GM23338 (cell line): ENCODE data around the gene MLEC. TPM values are rescaled to one million over a fixed set of nuclear protein-coding genes. Genes with fewer than 3 reads are reported as not detected.

Experiments
- ATAC-seq: fragments of 200-7000 bp; cut with Tn5 transposase; 3 replicates; pipeline ENCODE4 v1.9.1; 2020
- DNase-seq: peaks from one replicate; pipeline ENCODE4 v3.0.0-alpha.2; 2015; ENCODE audit warnings: low spot score
- H2AFZ ChIP-seq: fragments of 200-600 bp; sonication (generic); 2 replicates; pipeline ENCODE4 v1.8.0; 2016; ENCODE audit warnings: antibody characterized with exemption, mild to moderate bottlenecking, moderate library complexity
- H3F3A ChIP-seq: fragments of 200-600 bp; sonication (generic); replicated peaks from 2 replicates; pipeline ENCODE4 v1.8.0; 2017; ENCODE audit warnings: antibody characterized with exemption, mixed run types, low read depth
- H3K27ac ChIP-seq: fragments of 200-600 bp; sonication (generic); 2 replicates; pipeline ENCODE4 v1.6.1; 2016; ENCODE audit warnings: low read depth
- H3K27me3 ChIP-seq: fragments of 200-600 bp; sonication (generic); 2 replicates; pipeline ENCODE4 v1.8.0; 2016; ENCODE audit warnings: mild to moderate bottlenecking, mixed run types, moderate library complexity; ENCODE audit not compliant: insufficient read depth
- H3K36me3 ChIP-seq: fragments of 200-600 bp; sonication (generic); 2 replicates; pipeline ENCODE4 v1.8.0; 2016; ENCODE audit warnings: mild to moderate bottlenecking; ENCODE audit not compliant: insufficient read depth
- H3K4me1 ChIP-seq: fragments of 200-600 bp; sonication (generic); 2 replicates; pipeline ENCODE4 v1.8.0; 2016; ENCODE audit warnings: mild to moderate bottlenecking, moderate library complexity; ENCODE audit not compliant: insufficient read depth
- H3K4me2 ChIP-seq: fragments of 200-600 bp; sonication (generic); 2 replicates; pipeline ENCODE4 v1.7.1; 2017; ENCODE audit warnings: mixed run types
- H3K4me3 ChIP-seq: fragments of 200-600 bp; sonication (generic); 2 replicates; pipeline ENCODE4 v1.6.1; 2016; ENCODE audit warnings: mixed run types
- H3K79me2 ChIP-seq: fragments of 200-600 bp; sonication (generic); replicated peaks from 2 replicates; pipeline ENCODE4 v1.8.0; 2017; ENCODE audit warnings: mild to moderate bottlenecking; ENCODE audit not compliant: insufficient read depth
- H3K9me2 ChIP-seq: fragments of 200-600 bp; sonication (generic); 2 replicates; pipeline ENCODE4 v1.8.0; 2017; ENCODE audit not compliant: insufficient read depth
- H4K20me1 ChIP-seq: fragments of 200-600 bp; sonication (generic); replicated peaks from 2 replicates; pipeline ENCODE4 v1.8.0; 2017; ENCODE audit warnings: mild to moderate bottlenecking; ENCODE audit not compliant: insufficient read depth
- H3K27ac Mint-ChIP-seq: 2 replicates; pipeline ENCODE4 v1.8.0; 2020; ENCODE audit warnings: inconsistent platforms, mild to moderate bottlenecking, moderate library complexity, mixed read lengths
- H3K27me3 Mint-ChIP-seq: 3 replicates; pipeline ENCODE4 v1.8.0; 2022; ENCODE audit warnings: low read depth, mild to moderate bottlenecking, moderate library complexity, mixed read lengths, inconsistent platforms; ENCODE audit not compliant: insufficient read depth, poor library complexity
- H3K36me3 Mint-ChIP-seq: 3 replicates; pipeline ENCODE4 v1.8.0; 2021; ENCODE audit warnings: low read depth, mild to moderate bottlenecking, inconsistent platforms, moderate library complexity, mixed read lengths
- H3K4me1 Mint-ChIP-seq: 3 replicates; pipeline ENCODE4 v1.8.0; 2020; ENCODE audit warnings: mild to moderate bottlenecking, inconsistent platforms, mixed read lengths
- H3K4me3 Mint-ChIP-seq: 3 replicates; pipeline ENCODE4 v1.8.0; 2021; ENCODE audit warnings: moderate library complexity, mild to moderate bottlenecking, inconsistent platforms, mixed read lengths
- H3K9me3 Mint-ChIP-seq: 3 replicates; pipeline ENCODE4 v1.8.0; 2020; ENCODE audit warnings: moderate library complexity, mild to moderate bottlenecking, inconsistent platforms, mixed read lengths
- CREB1 ChIP-seq: fragments of 250-450 bp; sonication (Bioruptor Pico); IDR thresholded peaks from 2 replicates; pipeline ENCODE4 v1.5.0; 2020; ENCODE audit warnings: low read depth, mild to moderate bottlenecking, moderate library complexity
- CTCF ChIP-seq, 2 experiments: fragments of 200-600 bp in 1 of 2; sonication (generic) in 1 of 2; conservative IDR thresholded peaks; 2 replicates each; pipeline versions ENCODE4 v1.5.1 to v1.6.1; 2016 to 2017; ENCODE audit warnings: antibody characterized with exemption in 2 of 2, low read depth in 2 of 2, mild to moderate bottlenecking in 2 of 2, moderate library complexity in 1 of 2
- ETS1 ChIP-seq: IDR thresholded peaks from 2 replicates; pipeline ENCODE4 v1.6.1; 2016; ENCODE audit warnings: antibody characterized with exemption
- EZH2 ChIP-seq: fragments of 200-600 bp; sonication (generic); IDR thresholded peaks from one replicate; pipeline ENCODE4 v1.8.0; 2017; ENCODE audit warnings: antibody characterized with exemption, mild to moderate bottlenecking, low read depth; ENCODE audit not compliant: unreplicated experiment
- EZH2phosphoT487 ChIP-seq: fragments of 200-600 bp; sonication (generic); IDR thresholded peaks from one replicate; pipeline ENCODE4 v1.8.1; 2018; ENCODE audit warnings: antibody characterized with exemption; ENCODE audit not compliant: unreplicated experiment
- JUNB ChIP-seq: IDR thresholded peaks from one replicate; pipeline ENCODE4 v1.6.1; 2016; ENCODE audit warnings: antibody characterized with exemption; ENCODE audit not compliant: unreplicated experiment
- NANOG ChIP-seq: IDR thresholded peaks from 2 replicates; pipeline ENCODE4 v1.6.1; 2016; ENCODE audit warnings: antibody characterized with exemption, borderline replicate concordance
- POLR2AphosphoS5 ChIP-seq: IDR thresholded peaks from 2 replicates; pipeline ENCODE4 v1.6.1; 2016; ENCODE audit warnings: antibody characterized with exemption, low read depth
- REST ChIP-seq: IDR thresholded peaks from one replicate; pipeline ENCODE4 v1.6.1; 2018; ENCODE audit warnings: antibody characterized with exemption; ENCODE audit not compliant: unreplicated experiment
- STAT1 ChIP-seq: IDR thresholded peaks from one replicate; pipeline ENCODE4 v1.6.1; 2016; ENCODE audit warnings: antibody characterized with exemption; ENCODE audit not compliant: unreplicated experiment
- ZNF114 ChIP-seq: fragments of 250-450 bp; sonication (Bioruptor Pico); IDR thresholded peaks from 2 replicates; pipeline ENCODE4 v1.5.0; 2020; ENCODE audit warnings: mild to moderate bottlenecking, moderate library complexity
- ZNF331 ChIP-seq: fragments of 250-450 bp; sonication (Bioruptor Pico); IDR thresholded peaks from 2 replicates; pipeline ENCODE4 v1.5.0; 2020; ENCODE audit warnings: low read depth, mild to moderate bottlenecking, moderate library complexity
- ZNF462 ChIP-seq: fragments of 250-450 bp; sonication (Bioruptor Pico); IDR thresholded peaks from 2 replicates; pipeline ENCODE4 v1.5.0; 2020; ENCODE audit warnings: mild to moderate bottlenecking, moderate library complexity
- polyA plus RNA-seq: library from polyadenylated mRNA; unstranded; fragments of >200 nt; fragmentation: Nextera tagmentation; extraction: Ambion mirVana; gene quantifications from 2 replicates; pipeline ENCODE4 v1.2.1, GENCODE V29; 2016
- total RNA-seq: library from RNA; depleted of rRNA; stranded (reverse); fragments of >200 nt; shearing (Covaris generic); gene quantifications from 2 replicates; pipeline ENCODE4 v1.2.3, GENCODE V29; 2014

Gene MLEC
- total and polyA plus RNA-seq, 2 experiments from 2014 or later: 225 to 264 TPM

- H2AFZ ChIP-seq: no peak overlapping the region
- H3K27ac Mint-ChIP-seq: no peak overlapping the region
- no peak for DNase-seq
Measured at GRCh38 chr12:120663741-120664140, 23.2 kb upstream of the MLEC start.

More at GRCh38 chr12:120663741-120664140, 23.2 kb upstream of the MLEC start:
- Mint-ChIP-seq H3K27me3 (peaks cover 5% of the 10 kb centered on the region), H3K4me3 (no peak overlapping the region), H3K9me3 (no peaks in the 10 kb centered on the region), H3K36me3 (no peaks in the 10 kb centered on the region; the same call in 2 of the 3 replicates), H3K4me1 (peaks cover 14% of the 10 kb centered on the region)
- Histone ChIP-seq H3K36me3 (no peaks in the 10 kb centered on the region), H3K4me2 (no peak overlapping the region), H3K27ac (no peak overlapping the region), H4K20me1 (no peaks in the 10 kb centered on the region), H3K4me1 (peaks cover 14% of the 10 kb centered on the region), H3K4me3 (no peak overlapping the region), H3K9me2 (no peaks in the 10 kb centered on the region), H3F3A (no peaks in the 10 kb centered on the region; the same call in 1 of the 2 replicates), H3K79me2 (no peaks in the 10 kb centered on the region), H3K27me3 (no peaks in the 10 kb centered on the region)
- TF ChIP-seq POLR2AphosphoS5: no peak
- TF ChIP-seq ETS1: no peak
- TF ChIP-seq EZH2: no peak
- no peak for TF ChIP-seq EZH2phosphoT487
- TF ChIP-seq CREB1 (CRISPR knock-in tag): no peak
- TF ChIP-seq ZNF331 (CRISPR knock-in tag): no peak
- no peak for TF ChIP-seq CTCF (conservative IDR thresholded peaks at IDR 0.05; ENCODE audit: low read depth in 2 of 2)
- TF ChIP-seq JUNB: no peak
- no peak for TF ChIP-seq NANOG
- TF ChIP-seq REST: no peak
- no peak for TF ChIP-seq ZNF114
- TF ChIP-seq STAT1: no peak
- TF ChIP-seq ZNF462 (CRISPR knock-in tag): no peak
- ATAC-seq: no peak
